GM19372 (cell line): ENCODE measurements around the gene NR1D1.

ENCODE experiments used
- ATAC-seq: cut with Tn5 transposase; IDR thresholded peaks from one replicate; pipeline ENCODE4 v1.9.1; 2021; ENCODE audit warnings: mild to moderate bottlenecking, low read depth, moderate library complexity; ENCODE audit not compliant: unreplicated experiment

Gene NR1D1

DNA sequence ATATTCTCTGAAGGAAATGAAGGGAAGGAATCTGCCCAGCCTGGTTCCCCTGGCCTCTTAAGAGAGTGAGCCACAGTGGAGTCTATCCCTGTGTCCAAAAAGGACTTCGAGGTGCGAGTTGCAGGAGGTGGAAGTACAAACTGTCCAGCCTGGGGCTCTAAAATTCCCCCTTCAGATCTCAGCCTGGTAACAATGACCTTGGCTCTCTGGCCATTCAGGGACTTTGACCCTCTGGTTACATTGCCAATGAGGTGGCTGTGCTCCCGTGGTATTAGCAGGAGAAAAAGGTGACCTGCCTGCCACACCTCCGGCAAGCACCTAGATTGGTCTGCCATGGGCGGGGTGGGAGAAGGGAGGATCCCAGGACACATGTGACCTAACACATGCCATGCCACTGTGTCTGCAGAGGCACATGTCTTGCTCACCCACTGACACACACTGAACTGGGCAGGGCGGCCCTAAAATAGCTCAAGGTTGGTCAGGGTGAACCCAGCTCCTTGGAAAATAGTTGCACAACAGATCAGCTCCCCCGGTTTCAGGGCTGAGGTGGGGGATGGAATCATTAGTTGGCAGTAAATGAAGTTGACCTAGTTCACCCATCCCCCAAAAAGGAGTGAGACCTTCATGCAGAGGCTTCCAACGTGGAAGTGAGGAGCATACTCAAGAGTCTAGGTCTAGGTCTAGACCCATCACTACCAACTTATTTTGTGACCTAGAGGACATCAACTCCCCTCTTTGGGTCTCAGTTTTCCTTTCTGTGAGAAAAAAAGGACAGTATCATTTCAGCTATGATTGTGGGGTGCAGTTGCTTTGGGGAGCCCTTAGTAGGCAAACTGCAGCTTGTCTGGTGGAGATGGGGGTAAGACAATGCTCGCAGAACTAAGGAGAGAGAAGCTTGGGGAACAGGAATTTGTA lies 2.2 kb downstream of the NR1D1 start:
- ATAC-seq = no peak

DNA sequence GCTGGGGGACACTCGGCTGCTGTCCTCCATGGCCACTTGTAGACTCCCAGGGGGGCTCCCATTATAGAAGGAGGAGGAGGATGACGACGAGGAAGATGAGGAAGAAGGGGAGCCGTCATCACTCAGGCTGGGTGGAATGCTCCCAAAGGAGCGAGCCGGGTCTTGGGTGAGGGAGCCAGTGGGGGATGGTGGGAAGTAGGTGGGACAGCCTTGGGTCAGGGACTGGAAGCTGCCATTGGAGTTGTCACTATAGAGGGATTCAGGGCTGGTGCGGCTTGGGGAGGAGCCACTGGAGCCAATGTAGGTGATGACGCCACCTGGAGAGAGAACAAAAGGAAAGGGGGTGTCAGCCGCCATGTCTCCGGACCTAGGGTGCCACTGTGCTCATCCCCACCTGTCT lies 3.3 kb downstream of the NR1D1 start:
- no peak for ATAC-seq

DNA sequence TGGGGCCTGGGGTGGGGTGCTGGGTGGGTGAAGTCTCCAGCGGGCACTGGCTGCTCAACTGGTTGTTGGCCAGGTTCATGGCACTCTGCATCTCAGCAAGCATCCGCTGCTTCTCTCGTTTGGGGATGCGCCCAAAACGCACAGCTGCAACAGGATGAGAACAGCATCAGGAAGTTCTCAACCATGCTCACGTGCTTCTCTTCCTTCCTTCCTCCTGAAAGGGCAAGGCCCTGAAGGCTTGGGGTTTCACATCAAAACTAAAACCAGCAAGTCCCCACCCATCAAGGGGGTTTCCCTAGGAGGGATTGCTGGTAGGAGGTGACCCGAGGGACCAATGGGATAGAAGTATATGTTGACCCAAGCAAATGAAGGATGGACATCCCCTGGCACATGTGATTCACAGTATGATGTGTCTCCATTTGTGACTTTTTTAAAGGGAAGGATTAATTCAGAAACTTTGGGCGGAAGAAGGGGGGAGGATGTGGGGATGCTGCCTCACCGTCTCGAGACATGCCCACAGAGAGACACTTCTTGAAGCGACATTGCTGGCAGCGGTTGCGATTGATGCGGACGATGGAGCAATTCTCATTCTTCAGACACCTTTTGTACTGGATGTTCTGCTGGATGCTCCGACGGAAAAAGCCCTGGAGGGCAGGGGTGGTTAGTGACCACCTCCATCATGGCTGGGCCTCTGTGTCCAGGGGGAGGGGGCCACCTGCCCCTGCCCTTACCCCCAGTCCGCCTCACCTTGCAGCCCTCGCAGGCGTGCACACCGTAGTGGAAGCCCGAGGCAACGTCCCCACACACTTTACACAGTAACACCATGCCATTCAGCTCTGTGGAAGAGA lies 4.2 kb downstream of the NR1D1 start:
- ATAC-seq = peak; percentile 39

DNA sequence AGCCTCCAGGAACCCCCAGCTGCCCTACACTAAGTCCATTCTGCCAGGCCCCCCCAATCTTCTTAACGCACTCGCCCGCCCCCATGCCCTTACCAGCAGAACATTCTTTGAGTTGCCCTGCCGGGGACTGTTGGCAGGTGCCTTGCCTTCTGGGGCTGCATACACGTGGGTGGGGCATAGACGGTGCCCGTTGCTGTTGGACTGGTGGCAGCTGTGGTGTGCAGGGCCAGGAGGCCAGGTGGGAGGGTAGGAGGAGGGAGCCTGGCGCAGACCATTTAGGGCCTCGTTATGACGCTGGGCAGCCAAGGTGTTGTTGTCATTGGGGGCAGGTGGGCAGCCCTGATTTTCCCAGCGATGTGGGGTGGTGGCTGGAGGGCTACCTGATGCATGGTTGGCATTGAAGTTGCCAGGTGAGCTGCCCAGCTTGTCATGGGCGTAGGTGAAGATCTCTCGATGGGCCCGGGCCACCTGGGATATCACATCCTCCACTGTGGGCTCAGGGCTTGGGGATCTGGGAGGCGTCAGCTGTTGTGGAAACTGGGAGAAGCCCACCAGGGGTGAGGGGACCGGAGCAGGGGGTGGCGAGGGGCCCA lies 4.9 kb downstream of the NR1D1 start:
- ATAC-seq = no peak

DNA sequence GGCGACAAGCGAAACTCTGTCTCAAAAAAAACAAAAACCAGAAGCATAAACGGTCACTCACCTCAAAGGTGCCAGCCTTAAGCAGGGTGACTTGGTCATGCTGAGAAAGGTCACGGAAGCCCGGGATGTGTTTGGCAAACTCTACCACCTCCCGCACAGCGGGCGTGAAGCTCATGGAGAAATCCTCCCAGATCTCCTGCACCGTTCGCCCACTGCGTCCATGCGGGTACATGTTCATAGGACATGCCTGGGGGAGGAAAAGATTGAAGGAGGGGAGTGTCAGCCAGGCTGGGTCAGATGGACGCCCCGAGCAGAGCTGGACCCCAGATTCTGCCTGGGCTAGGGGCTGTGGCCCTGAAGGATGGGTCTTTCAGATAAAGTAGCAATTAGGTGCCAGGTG lies 5.5 kb downstream of the NR1D1 start:
- ATAC-seq = no peak

DNA sequence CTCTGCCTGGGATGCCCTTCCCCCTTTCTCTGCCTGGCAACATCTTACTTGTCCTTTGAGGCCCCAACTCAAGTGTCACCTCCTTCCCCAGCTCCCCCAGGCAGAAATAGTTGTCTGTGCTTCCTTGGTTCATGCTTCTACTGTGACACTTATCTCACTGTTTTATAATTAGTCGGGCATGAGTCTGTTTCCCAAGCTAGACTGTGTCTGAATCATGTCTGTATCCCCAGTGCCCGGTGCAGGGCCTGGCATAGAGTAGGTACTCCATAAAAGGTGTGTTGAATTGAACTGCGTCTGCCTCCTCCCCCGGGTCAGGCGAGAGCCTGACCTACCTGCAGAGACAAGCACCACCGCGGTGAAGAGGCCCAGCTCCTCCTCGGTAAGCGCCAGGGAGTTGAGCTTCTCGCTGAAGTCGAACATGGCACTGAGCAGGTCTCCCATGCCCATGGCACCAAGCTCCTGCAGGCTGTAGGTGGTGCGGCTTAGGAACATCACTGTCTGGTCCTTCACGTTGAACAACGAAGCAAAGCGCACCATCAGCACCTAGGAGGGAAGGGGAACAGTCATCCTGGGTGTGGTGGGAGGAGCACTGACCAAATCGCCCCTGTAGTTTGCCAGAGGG lies 6.7 kb downstream of the NR1D1 start:
- no peak for ATAC-seq

DNA sequence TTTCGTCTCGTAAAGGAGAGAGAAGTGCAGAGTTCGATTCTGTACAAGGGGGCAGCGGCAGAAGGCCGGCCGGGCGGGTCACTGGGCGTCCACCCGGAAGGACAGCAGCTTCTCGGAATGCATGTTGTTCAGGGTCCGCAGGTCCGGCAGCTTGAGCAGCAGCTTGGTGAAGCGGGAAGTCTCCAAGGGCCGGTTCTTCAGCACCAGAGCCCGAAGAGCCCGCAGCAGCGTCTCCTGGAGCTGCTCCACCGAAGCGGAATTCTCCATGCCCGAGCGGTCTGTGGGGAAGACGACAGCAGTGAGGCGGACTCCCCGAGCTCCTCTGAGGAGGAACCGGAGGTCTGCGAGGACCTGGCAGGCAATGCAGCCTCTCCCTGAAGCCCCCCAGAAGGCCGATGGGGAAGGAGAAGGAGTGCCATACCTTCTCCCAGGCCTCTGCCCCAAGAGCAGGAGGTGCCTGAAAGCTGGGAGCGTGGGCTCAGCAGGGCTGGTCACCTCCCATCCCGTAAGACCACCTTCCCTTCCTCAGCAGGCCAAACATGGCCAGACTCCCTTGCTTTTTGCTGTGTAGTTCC lies 7.3 kb downstream of the NR1D1 start:
- ATAC-seq = no peak

DNA sequence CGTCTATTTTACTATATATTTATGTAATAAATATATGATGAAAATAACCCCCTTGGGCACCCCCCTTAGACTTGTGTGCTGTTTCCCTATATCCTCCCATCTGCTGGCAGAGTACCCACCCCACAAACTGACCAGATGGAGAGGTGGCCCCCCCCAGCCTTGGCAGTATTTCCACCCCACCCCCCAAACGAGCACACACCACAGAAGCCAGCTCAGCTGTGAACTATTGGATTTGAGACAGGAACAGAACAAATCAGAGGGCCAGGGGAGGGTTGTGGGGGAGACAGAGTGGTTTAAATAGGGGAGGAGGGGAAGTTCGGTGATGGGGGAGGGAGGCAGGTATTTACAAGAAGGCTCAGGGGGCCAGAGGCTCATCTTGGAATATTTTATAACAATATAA lies 7.8 kb downstream of the NR1D1 start:
- no peak for ATAC-seq

DNA sequence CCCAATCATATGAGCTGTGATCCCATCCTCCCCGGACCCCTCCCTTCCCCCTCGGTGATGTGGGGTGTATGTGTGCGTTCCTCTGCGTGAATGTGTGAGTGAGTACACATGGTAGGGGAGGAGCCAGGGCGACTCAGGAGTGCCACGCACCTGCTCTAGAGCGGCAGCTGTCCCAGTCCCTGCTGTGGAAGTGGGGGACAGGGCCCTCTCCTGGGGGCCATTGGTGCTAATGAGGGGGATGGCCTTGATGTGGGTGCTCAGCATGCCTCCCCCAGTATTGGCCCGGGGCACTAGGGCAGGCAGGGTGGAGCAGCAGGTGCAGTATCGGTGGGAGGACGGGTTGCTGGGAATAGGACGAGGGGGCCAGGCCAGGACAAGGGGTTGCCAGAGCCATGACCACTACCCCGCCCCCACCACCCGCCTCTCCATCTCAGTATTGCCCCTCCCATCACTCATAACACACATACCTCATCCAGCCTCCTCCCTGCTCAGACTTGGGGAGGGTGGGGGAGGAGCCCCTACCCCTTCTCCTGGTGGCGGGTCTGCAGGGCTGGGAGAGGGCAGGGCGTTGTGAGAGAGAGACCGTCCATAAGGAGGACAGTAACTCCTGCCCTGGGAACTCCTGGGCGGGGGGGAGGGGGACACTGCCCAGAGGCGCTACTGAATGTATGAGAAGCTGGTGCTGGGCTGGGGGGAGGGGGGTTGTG lies 8.5 kb downstream of the NR1D1 start:
- ATAC-seq = no peak

DNA sequence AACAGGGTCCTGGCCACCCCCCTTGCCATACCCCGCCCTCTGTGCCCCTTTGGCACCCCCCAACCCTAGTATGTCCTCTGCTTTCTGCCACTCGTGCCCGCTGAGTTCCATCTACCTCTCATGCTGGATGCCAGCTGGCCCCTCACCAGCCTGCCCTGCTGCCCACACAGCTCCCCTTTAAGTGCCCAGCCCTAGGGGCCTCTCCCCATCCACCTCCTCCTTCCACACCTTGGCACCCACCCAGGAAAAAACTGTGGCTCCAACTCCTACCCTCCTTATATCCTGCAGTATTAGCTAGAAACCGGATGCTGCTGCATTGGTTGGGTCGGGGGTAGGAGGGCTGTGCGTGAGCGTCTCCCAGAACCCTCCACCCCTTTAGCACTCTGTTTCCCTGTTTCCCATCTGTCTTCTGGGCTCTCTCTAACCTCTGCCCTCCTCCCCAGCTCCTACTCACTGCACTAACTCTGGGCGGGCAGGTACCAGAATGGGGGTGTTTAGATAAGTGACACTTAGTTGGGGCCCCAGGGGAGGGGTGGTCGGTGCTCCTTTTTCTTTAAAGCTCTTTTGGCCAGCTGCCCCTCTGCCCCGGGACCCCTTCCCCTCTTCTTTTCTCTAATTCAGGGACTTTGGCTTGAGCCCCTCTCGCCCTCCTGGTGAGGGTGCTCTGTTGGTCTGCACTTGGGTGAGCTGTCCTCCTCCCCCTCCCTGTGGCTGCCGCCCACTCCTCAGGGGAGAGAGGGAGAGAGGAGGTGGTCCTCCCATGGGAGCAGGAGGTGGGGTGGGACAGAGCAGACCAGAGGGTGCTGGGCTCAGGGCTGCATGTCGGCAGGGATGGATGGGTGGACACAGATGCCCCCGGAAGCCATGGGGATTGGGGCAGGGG lies 9.9 kb downstream of the NR1D1 start:
- ATAC-seq = no peak

DNA sequence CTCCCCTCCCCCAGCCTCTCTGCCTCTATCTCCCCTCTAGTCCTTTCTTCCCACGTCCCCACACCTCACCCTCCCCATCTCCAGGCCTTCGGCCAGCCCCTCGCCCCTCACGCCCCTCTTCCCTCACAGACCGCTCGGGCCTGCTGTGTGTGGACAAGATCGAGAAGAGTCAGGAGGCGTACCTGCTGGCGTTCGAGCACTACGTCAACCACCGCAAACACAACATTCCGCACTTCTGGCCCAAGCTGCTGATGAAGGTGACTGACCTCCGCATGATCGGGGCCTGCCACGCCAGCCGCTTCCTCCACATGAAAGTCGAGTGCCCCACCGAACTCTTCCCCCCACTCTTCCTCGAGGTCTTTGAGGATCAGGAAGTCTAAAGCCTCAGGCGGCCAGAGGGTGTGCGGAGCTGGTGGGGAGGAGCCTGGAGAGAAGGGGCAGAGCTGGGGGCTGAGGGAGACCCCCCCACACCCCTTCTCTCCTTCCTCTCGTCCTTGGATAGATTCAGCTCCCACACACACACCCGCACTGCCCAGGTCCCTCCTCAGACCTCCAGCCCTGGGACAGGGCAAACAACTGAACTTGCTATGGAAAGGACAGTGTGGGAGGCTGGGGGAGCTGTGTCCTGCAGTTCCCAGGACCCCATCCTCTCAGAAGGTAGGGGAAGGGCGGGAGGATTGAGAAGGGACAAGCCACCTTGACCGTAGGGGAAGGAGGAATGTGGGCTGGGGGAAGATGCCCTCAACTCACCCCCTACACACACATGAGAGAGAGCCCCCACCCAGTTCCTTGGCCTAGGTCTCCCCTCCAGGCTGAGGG lies 11.1 kb downstream of the NR1D1 start:
- ATAC-seq = no peak

DNA sequence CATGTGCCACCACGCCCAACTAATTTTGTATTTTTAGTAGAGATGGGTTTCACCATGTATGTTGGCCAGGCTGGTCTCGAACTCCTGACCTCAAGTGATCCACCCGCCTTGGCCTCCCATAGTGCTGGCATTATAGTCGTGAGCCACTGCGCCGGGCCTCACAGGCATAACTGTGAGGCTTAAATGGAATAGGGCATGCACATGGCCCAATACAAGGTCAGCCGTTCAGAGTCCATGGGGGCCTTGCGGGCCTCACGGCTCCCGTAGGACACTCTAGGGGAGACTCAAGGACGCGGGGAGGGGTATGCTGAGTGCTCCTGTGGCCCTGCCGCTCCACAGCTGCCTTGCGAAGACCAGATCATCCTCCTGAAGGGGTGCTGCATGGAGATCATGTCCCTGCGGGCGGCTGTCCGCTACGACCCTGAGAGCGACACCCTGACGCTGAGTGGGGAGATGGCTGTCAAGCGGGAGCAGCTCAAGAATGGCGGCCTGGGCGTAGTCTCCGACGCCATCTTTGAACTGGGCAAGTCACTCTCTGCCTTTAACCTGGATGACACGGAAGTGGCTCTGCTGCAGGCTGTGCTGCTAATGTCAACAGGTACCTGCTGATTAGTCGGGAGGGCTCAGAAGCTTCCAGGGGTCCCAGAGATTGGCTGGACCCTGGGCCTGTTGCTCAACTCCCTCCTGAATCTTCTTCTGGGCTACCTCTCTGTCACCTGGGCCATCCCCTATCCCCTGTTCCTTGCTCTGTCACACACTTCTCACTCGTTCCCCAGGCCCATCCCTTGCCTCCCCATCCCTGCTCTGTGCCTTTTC lies 12.3 kb downstream of the NR1D1 start:
- no peak for ATAC-seq

DNA sequence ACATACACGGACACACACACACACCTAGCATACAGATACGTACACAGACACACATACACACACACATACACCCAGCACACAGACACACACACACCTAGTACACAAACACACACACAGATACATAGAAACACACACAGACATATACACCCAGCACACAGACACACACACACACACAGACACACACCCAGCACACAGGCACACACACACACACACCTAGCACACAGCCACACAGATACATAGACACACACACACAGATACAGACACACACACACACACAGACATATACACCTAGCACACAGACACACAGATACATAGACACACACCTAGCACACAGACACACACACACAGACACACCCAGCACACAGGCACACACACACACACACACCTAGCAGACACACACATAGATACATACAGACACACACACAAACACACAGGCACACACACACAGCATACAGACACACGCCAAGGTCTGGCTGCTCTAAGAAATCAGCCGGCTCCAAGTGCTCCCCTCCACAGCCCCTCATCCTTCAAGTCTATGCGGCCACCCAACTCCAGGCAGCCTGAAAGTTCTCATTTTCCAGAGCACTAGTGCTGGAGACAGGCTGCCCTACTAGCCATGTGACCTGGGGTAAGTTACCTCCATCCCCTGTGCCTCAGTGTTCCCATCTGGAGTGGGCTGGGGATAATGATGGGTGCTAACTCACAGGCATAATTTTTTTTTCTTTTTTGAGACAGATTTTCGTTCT lies 13.2 kb downstream of the NR1D1 start:
- ATAC-seq = no peak

DNA sequence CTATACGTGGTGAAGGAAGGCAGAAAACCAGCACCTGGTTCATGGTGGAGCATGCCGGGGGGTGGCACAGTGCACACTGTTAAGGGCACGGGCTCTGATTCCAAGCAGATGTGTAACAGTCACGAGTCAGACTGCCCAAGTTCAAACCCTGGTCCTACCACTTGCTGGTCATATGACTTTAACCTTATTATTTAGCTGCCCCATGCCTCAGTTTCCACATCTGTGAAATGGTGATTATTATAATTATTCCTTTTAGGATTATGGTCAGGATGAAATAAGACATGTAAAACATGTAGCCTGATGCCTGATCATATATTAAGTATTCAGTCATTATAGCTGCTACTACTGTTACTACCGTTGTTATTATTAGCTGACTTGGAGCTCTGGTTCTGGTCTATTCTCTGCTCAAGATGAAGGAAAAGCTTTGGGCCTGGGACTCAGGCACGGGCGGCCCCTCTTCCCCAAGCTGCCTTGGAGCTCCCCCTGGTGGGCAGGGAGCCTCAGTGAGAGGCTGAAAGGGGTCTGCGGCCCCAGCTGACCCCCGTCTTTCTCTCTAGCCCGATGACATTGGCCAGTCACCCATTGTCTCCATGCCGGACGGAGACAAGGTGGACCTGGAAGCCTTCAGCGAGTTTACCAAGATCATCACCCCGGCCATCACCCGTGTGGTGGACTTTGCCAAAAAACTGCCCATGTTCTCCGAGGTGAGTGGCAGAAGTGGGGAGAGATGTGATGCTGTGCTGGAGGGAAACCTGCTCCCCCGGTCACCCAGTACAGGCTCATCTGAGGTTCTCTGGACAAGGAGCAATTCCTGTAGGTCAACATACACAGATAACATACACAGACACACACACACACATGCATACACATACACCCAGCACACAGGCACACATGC lies 14.0 kb downstream of the NR1D1 start:
- no peak for ATAC-seq

DNA sequence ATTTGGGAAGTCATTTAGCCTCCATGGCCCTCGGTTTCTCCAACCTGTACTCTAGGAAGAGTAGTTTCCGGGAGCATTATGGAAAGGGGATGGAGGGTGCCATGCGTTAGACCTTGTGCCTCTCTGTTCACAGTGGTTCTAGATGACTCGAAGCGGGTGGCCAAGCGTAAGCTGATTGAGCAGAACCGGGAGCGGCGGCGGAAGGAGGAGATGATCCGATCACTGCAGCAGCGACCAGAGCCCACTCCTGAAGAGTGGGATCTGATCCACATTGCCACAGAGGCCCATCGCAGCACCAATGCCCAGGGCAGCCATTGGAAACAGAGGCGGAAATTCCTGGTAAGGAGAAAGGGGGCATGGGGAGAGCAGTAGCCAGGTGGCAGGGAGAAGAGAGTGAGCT lies 15.9 kb downstream of the NR1D1 start:
- no peak for ATAC-seq

DNA sequence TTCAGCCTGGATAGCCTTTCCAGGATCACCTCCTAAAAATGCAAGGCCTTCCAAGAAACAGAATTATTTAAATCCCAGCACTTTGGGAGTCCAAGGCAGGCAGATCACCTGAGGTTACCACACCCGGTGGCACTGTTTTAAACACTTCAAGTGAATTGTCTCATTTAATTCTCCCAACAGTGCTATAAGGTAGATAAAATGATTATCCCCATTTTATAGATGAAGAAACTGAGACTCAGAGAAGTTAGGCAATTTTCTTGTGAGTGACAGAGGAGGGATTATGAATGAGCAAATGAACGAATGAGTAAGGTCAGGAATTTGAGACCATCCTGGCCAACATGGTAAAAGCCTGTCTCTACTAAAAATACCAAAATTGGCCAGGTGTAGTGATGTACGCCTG lies 20.8 kb downstream of the NR1D1 start:
- ATAC-seq = no peak
